Measurements from ENCODE around the gene SEMA6A. TPM values are rescaled to one million over a fixed set of nuclear protein-coding genes. Genes with fewer than 3 reads are reported as not detected.

The SEMA6A gene
- total and polyA plus RNA-seq, 10 of the 15 experiments (the other 5 are each of a cell fraction or from before 2014, with no cell fraction given), result 0.16 to 10.2 (median 1.1) TPM

DNA sequence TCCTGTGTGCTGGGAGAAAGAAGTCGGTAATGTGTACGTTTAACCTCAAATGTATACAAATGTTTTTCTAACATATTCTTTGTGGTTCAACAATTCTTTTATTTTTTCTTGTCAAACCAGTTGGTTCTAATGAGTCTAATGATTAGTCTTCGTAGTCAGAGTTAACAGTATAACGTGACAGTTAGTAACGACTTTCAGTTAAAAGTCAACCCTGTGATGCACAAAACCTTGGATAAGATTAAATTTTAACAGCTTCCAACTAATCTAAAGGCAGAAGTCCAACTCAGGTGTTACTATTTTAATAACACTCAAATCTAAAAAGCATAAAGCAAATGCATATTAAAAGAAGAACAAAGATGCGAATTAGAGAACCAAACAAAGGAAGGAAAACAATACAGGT is 47.0 kb downstream of the SEMA6A start (continued):
- TF ChIP-seq, protein P1, sequence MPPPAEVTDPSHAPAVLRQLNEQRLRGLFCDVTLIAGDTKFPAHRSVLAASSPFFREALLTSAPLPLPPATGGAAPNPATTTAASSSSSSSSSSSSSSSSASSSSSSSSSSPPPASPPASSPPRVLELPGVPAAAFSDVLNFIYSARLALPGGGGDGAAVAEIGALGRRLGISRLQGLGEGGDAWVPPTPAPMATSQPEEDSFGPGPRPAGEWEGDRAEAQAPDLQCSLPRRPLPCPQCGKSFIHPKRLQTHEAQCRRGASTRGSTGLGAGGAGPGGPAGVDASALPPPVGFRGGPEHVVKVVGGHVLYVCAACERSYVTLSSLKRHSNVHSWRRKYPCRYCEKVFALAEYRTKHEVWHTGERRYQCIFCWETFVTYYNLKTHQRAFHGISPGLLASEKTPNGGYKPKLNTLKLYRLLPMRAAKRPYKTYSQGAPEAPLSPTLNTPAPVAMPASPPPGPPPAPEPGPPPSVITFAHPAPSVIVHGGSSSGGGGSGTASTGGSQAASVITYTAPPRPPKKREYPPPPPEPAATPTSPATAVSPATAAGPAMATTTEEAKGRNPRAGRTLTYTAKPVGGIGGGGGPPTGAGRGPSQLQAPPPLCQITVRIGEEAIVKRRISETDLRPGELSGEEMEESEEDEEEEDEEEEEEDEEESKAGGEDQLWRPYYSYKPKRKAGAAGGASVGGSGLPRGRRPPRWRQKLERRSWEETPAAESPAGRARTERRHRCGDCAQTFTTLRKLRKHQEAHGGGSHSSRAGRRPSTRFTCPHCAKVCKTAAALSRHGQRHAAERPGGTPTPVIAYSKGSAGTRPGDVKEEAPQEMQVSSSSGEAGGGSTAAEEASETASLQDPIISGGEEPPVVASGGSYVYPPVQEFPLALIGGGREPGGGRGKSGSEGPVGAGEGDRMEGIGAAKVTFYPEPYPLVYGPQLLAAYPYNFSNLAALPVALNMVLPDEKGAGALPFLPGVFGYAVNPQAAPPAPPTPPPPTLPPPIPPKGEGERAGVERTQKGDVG (CRISPR knock-in tag; IDR thresholded peaks at IDR 0.05), result no peak
- TF ChIP-seq, protein P2, sequence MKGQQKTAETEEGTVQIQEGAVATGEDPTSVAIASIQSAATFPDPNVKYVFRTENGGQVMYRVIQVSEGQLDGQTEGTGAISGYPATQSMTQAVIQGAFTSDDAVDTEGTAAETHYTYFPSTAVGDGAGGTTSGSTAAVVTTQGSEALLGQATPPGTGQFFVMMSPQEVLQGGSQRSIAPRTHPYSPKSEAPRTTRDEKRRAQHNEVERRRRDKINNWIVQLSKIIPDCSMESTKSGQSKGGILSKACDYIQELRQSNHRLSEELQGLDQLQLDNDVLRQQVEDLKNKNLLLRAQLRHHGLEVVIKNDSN (IDR thresholded peaks at IDR 0.05; ENCODE audit: borderline replicate concordance, extremely low read length, insufficient read depth, low read depth, low read length), result no peak
- TF ChIP-seq NBN (IDR thresholded peaks at IDR 0.05), result no peak
- no peak for TF ChIP-seq ZNF217 (IDR thresholded peaks at IDR 0.05)
- TF ChIP-seq, protein P3, sequence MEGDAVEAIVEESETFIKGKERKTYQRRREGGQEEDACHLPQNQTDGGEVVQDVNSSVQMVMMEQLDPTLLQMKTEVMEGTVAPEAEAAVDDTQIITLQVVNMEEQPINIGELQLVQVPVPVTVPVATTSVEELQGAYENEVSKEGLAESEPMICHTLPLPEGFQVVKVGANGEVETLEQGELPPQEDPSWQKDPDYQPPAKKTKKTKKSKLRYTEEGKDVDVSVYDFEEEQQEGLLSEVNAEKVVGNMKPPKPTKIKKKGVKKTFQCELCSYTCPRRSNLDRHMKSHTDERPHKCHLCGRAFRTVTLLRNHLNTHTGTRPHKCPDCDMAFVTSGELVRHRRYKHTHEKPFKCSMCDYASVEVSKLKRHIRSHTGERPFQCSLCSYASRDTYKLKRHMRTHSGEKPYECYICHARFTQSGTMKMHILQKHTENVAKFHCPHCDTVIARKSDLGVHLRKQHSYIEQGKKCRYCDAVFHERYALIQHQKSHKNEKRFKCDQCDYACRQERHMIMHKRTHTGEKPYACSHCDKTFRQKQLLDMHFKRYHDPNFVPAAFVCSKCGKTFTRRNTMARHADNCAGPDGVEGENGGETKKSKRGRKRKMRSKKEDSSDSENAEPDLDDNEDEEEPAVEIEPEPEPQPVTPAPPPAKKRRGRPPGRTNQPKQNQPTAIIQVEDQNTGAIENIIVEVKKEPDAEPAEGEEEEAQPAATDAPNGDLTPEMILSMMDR (IDR thresholded peaks at IDR 0.05 in 2 of 3, conservative IDR thresholded peaks at IDR 0.05 in 1 of 3; ENCODE audit: control insufficient read depth in 2 of 3, extremely low read depth in 1 of 3, insufficient read depth in 1 of 3, low read depth in 3 of 3, low read length in 3 of 3), result no peak
- TF ChIP-seq CHD1 (IDR thresholded peaks at IDR 0.05; ENCODE audit: low read depth, low read length), result no peak
- TF ChIP-seq ASH2L (IDR thresholded peaks at IDR 0.05; ENCODE audit: borderline replicate concordance, low read depth), result no peak
- no peak for TF ChIP-seq WRNIP1 (IDR thresholded peaks at IDR 0.05; ENCODE audit: borderline replicate concordance, low read depth, low read length)
- TF ChIP-seq SUZ12 (IDR thresholded peaks at IDR 0.05; ENCODE audit: unreplicated experiment), result no peak
- no peak for TF ChIP-seq PAX8 (IDR thresholded peaks at IDR 0.05)
- TF ChIP-seq POLR2A (IDR thresholded peaks at IDR 0.05; ENCODE audit: low read depth, low read length), result no peak
